ENCODE results near the gene OTUB1. TPM values are rescaled to one million over a fixed set of nuclear protein-coding genes. Genes with fewer than 3 reads are reported as not detected.

OTUB1 gene
- total and polyA plus RNA-seq, 2 donors (not counting 1 experiment from before 2014, with no cell fraction given): 78.2 to 119 TPM

- no peak for DNase-seq
- H3K79me2 ChIP-seq (ENCODE audit: control insufficient read depth, insufficient read depth, low read length): peaks cover 37% of the 10 kb centered on the region
- H3K36me3 ChIP-seq (replicated peaks in 1 of 2; ENCODE audit: control extremely low read depth in 1 of 2, control insufficient read depth in 1 of 2, extremely low read depth in 1 of 2, insufficient read depth in 2 of 2, low read length in 1 of 2): peaks cover 5 to 40% of the 10 kb centered on the region in 2 experiments
- peaks cover 10 to 12% of the 10 kb centered on the region in 2 donors for H3K4me1 ChIP-seq (ENCODE audit: control insufficient read depth in 2 of 2, insufficient read depth in 2 of 2, low read length in 2 of 2)
- H4K20me1 ChIP-seq (ENCODE audit: control insufficient read depth, insufficient read depth, low read length, poor library complexity, severe bottlenecking): peaks cover 72% of the 10 kb centered on the region
- intact Hi-C loops (cut with micrococcal nuclease): no loop called here
- H3K9ac ChIP-seq (ENCODE audit: low read length): no peak overlapping the region
- no peaks in the 10 kb centered on the region for H3K9me3 Mint-ChIP-seq (ENCODE audit: insufficient read depth)
- H3K4me3 ChIP-seq (ENCODE audit: control extremely low read depth in 1 of 5, extremely low read depth in 1 of 5, insufficient read depth in 1 of 5, low read depth in 2 of 5, low read length in 4 of 5): no peak overlapping the region
- WGBS (ENCODE audit: insufficient coverage): 99% methylated on average over 7 of the region's 10 CpGs
- no peak overlapping the region for H3K4me2 ChIP-seq (replicated peaks; ENCODE audit: low read depth, low read length, poor library complexity, severe bottlenecking)
- H3K27me3 ChIP-seq (replicated peaks in 1 of 4; ENCODE audit: control extremely low read depth in 1 of 4, control insufficient read depth in 3 of 4, insufficient read depth in 4 of 4, low read length in 3 of 4): no peaks in the 10 kb centered on the region
- H3K27me3 Mint-ChIP-seq: no peaks in the 10 kb centered on the region
- no peak overlapping the region for H3K27ac Mint-ChIP-seq
- no peak overlapping the region for H2AFZ ChIP-seq (ENCODE audit: insufficient read depth, low read depth, low read length, poor library complexity, severe bottlenecking)
- no peak overlapping the region for H3K27ac ChIP-seq (ENCODE audit: low read length in 2 of 2)
- no peak overlapping the region for H3K4me3 Mint-ChIP-seq
- H3K4me1 Mint-ChIP-seq: peaks cover 22% of the 10 kb centered on the region
- ATAC-seq (ENCODE audit: low read depth): no peak
- no peaks in the 10 kb centered on the region for H3K9me3 ChIP-seq (ENCODE audit: control extremely low read depth in 1 of 3, control insufficient read depth in 2 of 3, insufficient read depth in 1 of 3, low read length in 2 of 3)
- CTCF ChIA-PET: interaction anchor here (1.2 to 2.0 kb wide), 2 partner anchors 9 to 46 kb away, joined by 3 to 10 read pairs; no protein-coding TSS in a partner anchor
- no peak for TF ChIP-seq CTCF (IDR thresholded peaks at IDR 0.05)
- no peak for TF ChIP-seq EZH2 (IDR thresholded peaks at IDR 0.05; ENCODE audit: borderline replicate concordance, insufficient read depth, low read depth, low read length, poor library complexity, severe bottlenecking)
- POLR2A ChIA-PET: no interaction called here
Observed at GRCh38 chr11:63991558-63991957, 5.3 kb downstream of the OTUB1 start.

GRCh38 chr11:63993100-63993499 is 6.9 kb downstream of the OTUB1 start:
- DNase-seq (no peak), ATAC-seq (ENCODE audit: low read depth) (no peak)
- H4K20me1 ChIP-seq (ENCODE audit: control insufficient read depth, insufficient read depth, low read length, poor library complexity, severe bottlenecking): peaks cover 72% of the 10 kb centered on the region
- H3K79me2 ChIP-seq (ENCODE audit: control insufficient read depth, insufficient read depth, low read length): peaks cover 22% of the 10 kb centered on the region
- no peak overlapping the region for H3K4me3 ChIP-seq (ENCODE audit: control extremely low read depth in 1 of 5, extremely low read depth in 1 of 5, insufficient read depth in 1 of 5, low read depth in 2 of 5, low read length in 4 of 5)
- peaks cover 4 to 54% of the 10 kb centered on the region in 2 experiments for H3K36me3 ChIP-seq (replicated peaks in 1 of 2; ENCODE audit: control extremely low read depth in 1 of 2, control insufficient read depth in 1 of 2, extremely low read depth in 1 of 2, insufficient read depth in 2 of 2, low read length in 1 of 2)
- H3K27me3 Mint-ChIP-seq: no peaks in the 10 kb centered on the region
- TF ChIP-seq EZH2 (IDR thresholded peaks at IDR 0.05; ENCODE audit: borderline replicate concordance, insufficient read depth, low read depth, low read length, poor library complexity, severe bottlenecking) (no peak), CTCF (IDR thresholded peaks at IDR 0.05) (no peak)
- H3K9me3 ChIP-seq (ENCODE audit: control extremely low read depth in 1 of 3, control insufficient read depth in 2 of 3, insufficient read depth in 1 of 3, low read length in 2 of 3): no peaks in the 10 kb centered on the region
- no peak overlapping the region for H3K9ac ChIP-seq (ENCODE audit: low read length)
- H3K4me1 ChIP-seq (ENCODE audit: control insufficient read depth in 2 of 2, insufficient read depth in 2 of 2, low read length in 2 of 2): no peaks in the 10 kb centered on the region
- no peaks in the 10 kb centered on the region for H3K27me3 ChIP-seq (replicated peaks in 1 of 4; ENCODE audit: control extremely low read depth in 1 of 4, control insufficient read depth in 3 of 4, insufficient read depth in 4 of 4, low read length in 3 of 4)
- no peak overlapping the region for H3K4me2 ChIP-seq (replicated peaks; ENCODE audit: low read depth, low read length, poor library complexity, severe bottlenecking)
- intact Hi-C loops (cut with micrococcal nuclease): no loop called here
- H3K27ac Mint-ChIP-seq: no peak overlapping the region
- H2AFZ ChIP-seq (ENCODE audit: insufficient read depth, low read depth, low read length, poor library complexity, severe bottlenecking): no peak overlapping the region
- peaks cover 16% of the 10 kb centered on the region for H3K4me1 Mint-ChIP-seq
- H3K4me3 Mint-ChIP-seq: no peak overlapping the region
- H3K27ac ChIP-seq (ENCODE audit: low read length in 2 of 2): no peak overlapping the region
- ChIA-PET CTCF (no interaction called here), POLR2A (no interaction called here)
- no peaks in the 10 kb centered on the region for H3K9me3 Mint-ChIP-seq (ENCODE audit: insufficient read depth)
- 93% methylated on average over 5 of the region's 5 CpGs for WGBS (ENCODE audit: insufficient coverage)
